Inferior parietal cortex (tissue), 1 donor: ENCODE results near the gene IQGAP2.

Experiments
- DNase-seq: peaks from one replicate; pipeline ENCODE4 v3.0.0-alpha.2; 2016; ENCODE audit errors: extremely low spot score

IQGAP2 gene

GRCh38 chr5:76690704-76691466, 287.8 kb downstream of the IQGAP2 start:
- DNase-seq = no peak

- DNase-seq = no peak
Observed at GRCh38 chr5:76691467-76692273, 288.6 kb downstream of the IQGAP2 start.

GRCh38 chr5:76692274-76692540, 289.1 kb downstream of the IQGAP2 start:
- DNase-seq = no peak

- no peak for DNase-seq
Observed at GRCh38 chr5:76692651-76693050, 289.6 kb downstream of the IQGAP2 start.

- no peak for DNase-seq
Observed at GRCh38 chr5:76693141-76693540, 290.1 kb downstream of the IQGAP2 start.

GRCh38 chr5:76694317-76694716, 291.2 kb downstream of the IQGAP2 start:
- no peak for DNase-seq

GRCh38 chr5:76695346-76695745, 292.3 kb downstream of the IQGAP2 start:
- DNase-seq = no peak

GRCh38 chr5:76696251-76696650, 293.2 kb downstream of the IQGAP2 start:
- no peak for DNase-seq

GRCh38 chr5:76697670-76698069, 294.6 kb downstream of the IQGAP2 start:
- no peak for DNase-seq

- DNase-seq = no peak
Observed at GRCh38 chr5:76700571-76700970, 297.5 kb downstream of the IQGAP2 start.

GRCh38 chr5:76701298-76701697, 298.2 kb downstream of the IQGAP2 start:
- no peak for DNase-seq

- no peak for DNase-seq
Observed at GRCh38 chr5:76703707-76704106, 300.6 kb downstream of the IQGAP2 start.

GRCh38 chr5:76704131-76704663, 301.1 kb downstream of the IQGAP2 start:
- no peak for DNase-seq

- DNase-seq = no peak
Observed at GRCh38 chr5:76705574-76705973, 302.5 kb downstream of the IQGAP2 start.

- no peak for DNase-seq
Observed at GRCh38 chr5:76709762-76710161, 306.7 kb downstream of the IQGAP2 start.

- no peak for DNase-seq
Observed at GRCh38 chr5:76710991-76711390, 307.9 kb downstream of the IQGAP2 start.

GRCh38 chr5:76714751-76715485, 311.8 kb downstream of the IQGAP2 start:
- no peak for DNase-seq

GRCh38 chr5:76715486-76715735, 312.3 kb downstream of the IQGAP2 start:
- no peak for DNase-seq

GRCh38 chr5:76715736-76716455, 312.8 kb downstream of the IQGAP2 start, which contains the start of gene F2R:
Gene F2R, plus strand, starts transcription at chr5:76716126. Its CDS starts 182 bp downstream, at chr5:76716308.
- no peak for DNase-seq

GRCh38 chr5:76716456-76717157, 313.5 kb downstream of the IQGAP2 start:
- no peak for DNase-seq
